ENCODE data around the gene NCL.

- TF ChIP-seq, protein P1, sequence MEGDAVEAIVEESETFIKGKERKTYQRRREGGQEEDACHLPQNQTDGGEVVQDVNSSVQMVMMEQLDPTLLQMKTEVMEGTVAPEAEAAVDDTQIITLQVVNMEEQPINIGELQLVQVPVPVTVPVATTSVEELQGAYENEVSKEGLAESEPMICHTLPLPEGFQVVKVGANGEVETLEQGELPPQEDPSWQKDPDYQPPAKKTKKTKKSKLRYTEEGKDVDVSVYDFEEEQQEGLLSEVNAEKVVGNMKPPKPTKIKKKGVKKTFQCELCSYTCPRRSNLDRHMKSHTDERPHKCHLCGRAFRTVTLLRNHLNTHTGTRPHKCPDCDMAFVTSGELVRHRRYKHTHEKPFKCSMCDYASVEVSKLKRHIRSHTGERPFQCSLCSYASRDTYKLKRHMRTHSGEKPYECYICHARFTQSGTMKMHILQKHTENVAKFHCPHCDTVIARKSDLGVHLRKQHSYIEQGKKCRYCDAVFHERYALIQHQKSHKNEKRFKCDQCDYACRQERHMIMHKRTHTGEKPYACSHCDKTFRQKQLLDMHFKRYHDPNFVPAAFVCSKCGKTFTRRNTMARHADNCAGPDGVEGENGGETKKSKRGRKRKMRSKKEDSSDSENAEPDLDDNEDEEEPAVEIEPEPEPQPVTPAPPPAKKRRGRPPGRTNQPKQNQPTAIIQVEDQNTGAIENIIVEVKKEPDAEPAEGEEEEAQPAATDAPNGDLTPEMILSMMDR (IDR thresholded peaks at IDR 0.05), result no peak
- TF ChIP-seq ZFX (IDR thresholded peaks at IDR 0.05; ENCODE audit: borderline replicate concordance), result no peak
These were observed 15.2 kb upstream of the NCL start for GRCh38 chr2:231479455-231479854.
